Measurements from ENCODE around the gene BICC1.

Gene BICC1

DNA sequence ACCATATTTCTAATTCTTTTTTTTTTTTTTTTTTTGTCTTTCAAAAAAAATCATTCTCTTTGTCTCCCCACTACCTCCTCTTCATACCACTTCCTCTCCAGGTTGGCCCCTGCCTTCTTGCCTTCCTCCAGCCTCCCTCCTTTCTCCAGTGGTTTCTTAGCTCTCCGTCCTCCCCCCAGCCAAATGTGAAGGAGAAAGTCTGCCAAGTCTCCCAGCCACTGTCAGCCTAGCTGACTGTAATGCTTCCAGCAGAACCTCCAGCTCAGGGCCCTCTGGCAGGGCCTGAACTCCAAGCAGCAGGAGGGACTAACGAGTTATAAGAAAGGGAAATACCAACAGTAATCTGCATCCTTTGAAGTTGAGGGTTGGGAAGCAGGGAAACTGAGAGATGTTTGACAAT, 35.5 kb upstream of the BICC1 start:
- H4K20me1 ChIP-seq (ENCODE audit: insufficient read depth, low read length, poor library complexity, severe bottlenecking) = no peaks in the 10 kb centered on the region
- no peaks in the 10 kb centered on the region for H3K27me3 ChIP-seq (ENCODE audit: insufficient read depth, low read length, poor library complexity, severe bottlenecking)
- TF ChIP-seq EZH2phosphoT487 (IDR thresholded peaks at IDR 0.05; ENCODE audit: borderline replicate concordance) = no peak
- TF ChIP-seq, protein P1, sequence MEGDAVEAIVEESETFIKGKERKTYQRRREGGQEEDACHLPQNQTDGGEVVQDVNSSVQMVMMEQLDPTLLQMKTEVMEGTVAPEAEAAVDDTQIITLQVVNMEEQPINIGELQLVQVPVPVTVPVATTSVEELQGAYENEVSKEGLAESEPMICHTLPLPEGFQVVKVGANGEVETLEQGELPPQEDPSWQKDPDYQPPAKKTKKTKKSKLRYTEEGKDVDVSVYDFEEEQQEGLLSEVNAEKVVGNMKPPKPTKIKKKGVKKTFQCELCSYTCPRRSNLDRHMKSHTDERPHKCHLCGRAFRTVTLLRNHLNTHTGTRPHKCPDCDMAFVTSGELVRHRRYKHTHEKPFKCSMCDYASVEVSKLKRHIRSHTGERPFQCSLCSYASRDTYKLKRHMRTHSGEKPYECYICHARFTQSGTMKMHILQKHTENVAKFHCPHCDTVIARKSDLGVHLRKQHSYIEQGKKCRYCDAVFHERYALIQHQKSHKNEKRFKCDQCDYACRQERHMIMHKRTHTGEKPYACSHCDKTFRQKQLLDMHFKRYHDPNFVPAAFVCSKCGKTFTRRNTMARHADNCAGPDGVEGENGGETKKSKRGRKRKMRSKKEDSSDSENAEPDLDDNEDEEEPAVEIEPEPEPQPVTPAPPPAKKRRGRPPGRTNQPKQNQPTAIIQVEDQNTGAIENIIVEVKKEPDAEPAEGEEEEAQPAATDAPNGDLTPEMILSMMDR (conservative IDR thresholded peaks at IDR 0.05; ENCODE audit: low read length) = no peak
- no peak overlapping the region for H3K9ac ChIP-seq (ENCODE audit: low read depth, low read length, poor library complexity, severe bottlenecking)
- H3K9me3 ChIP-seq (ENCODE audit: insufficient read depth, low read depth, low read length) = no peaks in the 10 kb centered on the region
- no peaks in the 10 kb centered on the region for H3K36me3 ChIP-seq (ENCODE audit: insufficient read depth, low read length)
- H3K9me2 ChIP-seq (replicated peaks; ENCODE audit: low read depth, low read length) = no peaks in the 10 kb centered on the region
- H3K4me1 ChIP-seq (ENCODE audit: insufficient read depth, low read length, poor library complexity, severe bottlenecking) = no peaks in the 10 kb centered on the region
- no peaks in the 10 kb centered on the region for H3K79me2 ChIP-seq (ENCODE audit: insufficient read depth, low read length)
- no peak overlapping the region for H3K4me2 ChIP-seq (ENCODE audit: low read depth, low read length, poor library complexity, severe bottlenecking)
- H3K4me3 ChIP-seq (ENCODE audit: low read length, poor library complexity, severe bottlenecking) = no peak overlapping the region
- peak overlapping the region; percentile 55; the same call in 1 of the 2 replicates for H2AFZ ChIP-seq (ENCODE audit: low read length)
- H3F3A ChIP-seq (ENCODE audit: low read depth) = no peaks in the 10 kb centered on the region

DNA sequence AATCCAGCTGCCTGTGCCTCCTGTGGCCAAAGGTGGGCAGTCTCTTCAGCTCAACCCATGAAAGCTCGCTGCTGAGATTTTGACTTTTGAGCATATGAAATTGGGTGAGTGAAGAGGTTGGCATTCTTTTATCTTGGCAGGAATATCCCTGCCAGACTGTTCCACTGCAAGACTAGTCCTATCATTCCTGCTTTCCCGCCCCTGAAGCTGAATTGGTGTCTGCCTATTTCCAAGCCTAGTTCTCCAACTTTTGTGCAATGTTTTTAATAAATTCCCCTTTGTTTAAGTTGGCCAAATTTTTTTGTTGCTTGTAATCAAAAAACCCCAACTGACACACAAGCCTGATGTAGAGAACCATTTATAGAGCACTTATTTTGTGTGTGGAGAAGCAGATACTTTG, 34.8 kb upstream of the BICC1 start:
- TF ChIP-seq, protein P1 (conservative IDR thresholded peaks at IDR 0.05; ENCODE audit: low read length) = no peak
- TF ChIP-seq EZH2phosphoT487 (IDR thresholded peaks at IDR 0.05; ENCODE audit: borderline replicate concordance) = no peak

DNA sequence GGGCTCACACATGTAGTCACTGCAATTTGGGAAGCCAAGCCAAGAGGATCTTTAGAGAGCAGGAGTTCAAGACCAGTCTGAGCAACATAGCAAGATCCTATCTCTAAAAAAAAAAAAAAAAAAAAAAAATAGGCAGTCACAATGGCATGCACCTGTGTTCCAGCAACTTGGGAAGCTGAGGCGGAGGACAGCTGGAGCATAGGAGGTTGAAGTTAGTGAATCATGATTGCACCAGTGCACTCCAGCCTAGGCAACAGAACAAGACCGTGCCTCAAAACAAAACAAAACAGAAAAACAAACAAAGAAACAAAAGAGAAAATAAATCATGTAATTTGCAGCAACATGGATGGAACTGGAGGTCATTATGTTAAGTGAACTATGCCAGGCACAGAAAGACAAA, 33.6 kb upstream of the BICC1 start:
- TF ChIP-seq, protein P1 (conservative IDR thresholded peaks at IDR 0.05; ENCODE audit: low read length) = no peak
- no peak for TF ChIP-seq EZH2phosphoT487 (IDR thresholded peaks at IDR 0.05; ENCODE audit: borderline replicate concordance)
- no peaks in the 10 kb centered on the region for H3K4me1 ChIP-seq (ENCODE audit: insufficient read depth, low read length, poor library complexity, severe bottlenecking)

More for the DNA sequence above, 34.8 kb upstream of the BICC1 start:
- no peaks in the 10 kb centered on the region for H3K79me2 ChIP-seq (ENCODE audit: insufficient read depth, low read length)
- H3K4me3 ChIP-seq (ENCODE audit: low read length, poor library complexity, severe bottlenecking) = no peak overlapping the region
- H4K20me1 ChIP-seq (ENCODE audit: insufficient read depth, low read length, poor library complexity, severe bottlenecking) = no peaks in the 10 kb centered on the region
- H3K27me3 ChIP-seq (ENCODE audit: insufficient read depth, low read length, poor library complexity, severe bottlenecking) = no peaks in the 10 kb centered on the region
- H3F3A ChIP-seq (ENCODE audit: low read depth) = no peaks in the 10 kb centered on the region
- H3K4me2 ChIP-seq (ENCODE audit: low read depth, low read length, poor library complexity, severe bottlenecking) = no peak overlapping the region
- no peaks in the 10 kb centered on the region for H3K9me3 ChIP-seq (ENCODE audit: insufficient read depth, low read depth, low read length)
- H3K36me3 ChIP-seq (ENCODE audit: insufficient read depth, low read length) = no peaks in the 10 kb centered on the region
- H2AFZ ChIP-seq (ENCODE audit: low read length) = no peak overlapping the region
- H3K4me1 ChIP-seq (ENCODE audit: insufficient read depth, low read length, poor library complexity, severe bottlenecking) = no peaks in the 10 kb centered on the region
- H3K9me2 ChIP-seq (replicated peaks; ENCODE audit: low read depth, low read length) = no peaks in the 10 kb centered on the region
- no peak overlapping the region for H3K9ac ChIP-seq (ENCODE audit: low read depth, low read length, poor library complexity, severe bottlenecking)

More for the DNA sequence above, 33.6 kb upstream of the BICC1 start:
- no peaks in the 10 kb centered on the region for H3K36me3 ChIP-seq (ENCODE audit: insufficient read depth, low read length)
- no peak overlapping the region for H3K4me2 ChIP-seq (ENCODE audit: low read depth, low read length, poor library complexity, severe bottlenecking)
- no peaks in the 10 kb centered on the region for H3K79me2 ChIP-seq (ENCODE audit: insufficient read depth, low read length)
- no peak overlapping the region for H3K9ac ChIP-seq (ENCODE audit: low read depth, low read length, poor library complexity, severe bottlenecking)
- H3K4me3 ChIP-seq (ENCODE audit: low read length, poor library complexity, severe bottlenecking) = no peak overlapping the region
- H3K9me3 ChIP-seq (ENCODE audit: insufficient read depth, low read depth, low read length) = no peaks in the 10 kb centered on the region
- no peak overlapping the region for H2AFZ ChIP-seq (ENCODE audit: low read length)
- H3K27me3 ChIP-seq (ENCODE audit: insufficient read depth, low read length, poor library complexity, severe bottlenecking) = no peaks in the 10 kb centered on the region
- no peaks in the 10 kb centered on the region for H4K20me1 ChIP-seq (ENCODE audit: insufficient read depth, low read length, poor library complexity, severe bottlenecking)
- no peaks in the 10 kb centered on the region for H3K9me2 ChIP-seq (replicated peaks; ENCODE audit: low read depth, low read length)
- H3F3A ChIP-seq (ENCODE audit: low read depth) = no peaks in the 10 kb centered on the region
